HCT116 (cell line): Measurements from ENCODE around the gene CERS6. TPM values are rescaled to one million over a fixed set of nuclear protein-coding genes. Genes with fewer than 3 reads are reported as not detected.

Source experiments
- ATAC-seq: fragments of 200-7000 bp; cut with Tn5 transposase; 2 replicates; pipeline ENCODE4 v1.9.1; 2020; ENCODE audit warnings: mild to moderate bottlenecking, moderate library complexity
- BruUV-seq: library from RNA; stranded (reverse); fragments of 400-500 nt; replicated peaks from 2 replicates; lab custom pipeline; 2021; lab: Mats Ljungman, UMichigan
- CTCF ChIA-PET: fragments of 300-600 bp; sonication (Branson Sonifier 250); formaldehyde crosslinking; loops from one replicate; lab custom pipeline; 2021; ENCODE audit warnings: antibody characterized with exemption; lab: Charles Lee
- POLR2A ChIA-PET: fragments of 300-600, 350-600 bp; sonication (Branson Sonifier 250); formaldehyde crosslinking; loops from one replicate; lab custom pipeline; 2021; ENCODE audit warnings: antibody characterized with exemption; lab: Charles Lee
- RAD21 ChIA-PET, 2 experiments: fragments of 300-600 bp; sonication (Branson Sonifier 250); formaldehyde crosslinking; loops; one replicate each; lab custom pipeline; 2023; ENCODE audit warnings: low total read pairs in 2 of 2; ENCODE audit not compliant: uncharacterized antibody in 2 of 2, unreplicated experiment in 2 of 2, low non-redundant PET in 1 of 2; lab: Charles Lee
- DNase-seq: peaks from one replicate; pipeline ENCODE4 v3.0.0-alpha.2; 2010; ENCODE audit warnings: low read depth, low spot score
- H2AFZ ChIP-seq: fragments of 200-600 bp; shearing (Covaris generic), sonication (generic); 2 replicates; pipeline ENCODE4 v1.6.1; 2017; ENCODE audit warnings: low read depth, mixed run types, mixed read lengths, antibody characterized with exemption, low read length; ENCODE audit not compliant: poor library complexity, severe bottlenecking
- H3K27ac ChIP-seq: 2 replicates; pipeline ENCODE4 v1.5.1; 2012; ENCODE audit warnings: low read depth, low read length
- H3K27me3 ChIP-seq: fragments of 200-600 bp; sonication (generic); 2 replicates; pipeline ENCODE4 v1.6.1; 2016; ENCODE audit warnings: mixed run types, low read length, mixed read lengths; ENCODE audit not compliant: insufficient read depth
- H3K36me3 ChIP-seq, 2 experiments: fragments of 200-500 bp in 1 of 2; fragments of 200-600 bp in 1 of 2; sonication (Bioruptor generic) in 1 of 2; sonication (generic) in 1 of 2; 2 replicates each; pipeline versions ENCODE4 v1.5.1 to v1.6.1; 2014 to 2016; ENCODE audit warnings: low read length in 2 of 2, inconsistent platforms in 1 of 2, mixed read lengths in 1 of 2, mixed run types in 1 of 2; ENCODE audit not compliant: insufficient read depth in 2 of 2, control insufficient read depth in 1 of 2
- H3K4me1 ChIP-seq, 2 experiments: fragments of 200-600 bp in 1 of 2; sonication (generic) in 1 of 2; 2 replicates each; pipeline versions ENCODE4 v1.5.1 to v1.6.1; 2012 to 2017; ENCODE audit warnings: low read length in 2 of 2, inconsistent platforms in 1 of 2, mild to moderate bottlenecking in 1 of 2, mixed read lengths in 1 of 2, mixed run types in 1 of 2, moderate library complexity in 1 of 2; ENCODE audit not compliant: insufficient read depth in 2 of 2, control insufficient read depth in 1 of 2
- H3K4me2 ChIP-seq: fragments of 200-600 bp; sonication (generic); 2 replicates; pipeline ENCODE4 v1.6.1; 2017; ENCODE audit warnings: mixed run types, low read length, mixed read lengths
- H3K4me3 ChIP-seq, 2 experiments: fragments of 200-600 bp in 1 of 2; sonication (generic) in 1 of 2; replicated peaks in 1 of 2; 2 replicates each; pipeline ENCODE4 v1.5.1; 2011 to 2016; ENCODE audit warnings: low read length in 2 of 2, control low read depth in 1 of 2, low read depth in 1 of 2, mild to moderate bottlenecking in 1 of 2, mixed read lengths in 1 of 2, mixed run types in 1 of 2
- H3K79me2 ChIP-seq: fragments of 200-600 bp; sonication (generic); 2 replicates; pipeline ENCODE4 v1.6.1; 2017; ENCODE audit warnings: mild to moderate bottlenecking, mixed run types, low read length, moderate library complexity, mixed read lengths; ENCODE audit not compliant: insufficient read depth
- H3K9ac ChIP-seq: fragments of 200-600 bp; sonication (generic); 2 replicates; pipeline ENCODE4 v1.6.1; 2016; ENCODE audit warnings: low read length, mixed read lengths
- H3K9me2 ChIP-seq: fragments of 200-600 bp; sonication (generic), shearing (Covaris generic); 2 replicates; pipeline ENCODE4 v1.6.1; 2017; ENCODE audit warnings: mixed run types, mild to moderate bottlenecking, moderate library complexity; ENCODE audit not compliant: insufficient read depth
- H3K9me3 ChIP-seq, 2 experiments: fragments of 200-500 bp in 1 of 2; fragments of 200-600 bp in 1 of 2; sonication (Bioruptor generic) in 1 of 2; sonication (generic) in 1 of 2; 2 replicates each; pipeline ENCODE4 v1.6.1; 2014 to 2017; ENCODE audit warnings: low read length in 2 of 2, mixed read lengths in 2 of 2, inconsistent platforms in 1 of 2, low read depth in 1 of 2, mild to moderate bottlenecking in 1 of 2, mixed run types in 1 of 2, moderate library complexity in 1 of 2; ENCODE audit not compliant: control insufficient read depth in 1 of 2, insufficient read depth in 1 of 2
- H4K20me1 ChIP-seq: fragments of 200-600 bp; sonication (generic), shearing (Covaris generic); 2 replicates; pipeline ENCODE4 v1.6.1; 2017; ENCODE audit warnings: mixed run types, mild to moderate bottlenecking, moderate library complexity; ENCODE audit not compliant: insufficient read depth
- FOSL1 ChIP-seq: IDR thresholded peaks from 2 replicates; pipeline ENCODE4 v1.6.1; 2012; ENCODE audit warnings: low read depth
- POLR2AphosphoS5 ChIP-seq: IDR thresholded peaks from 2 replicates; pipeline ENCODE4 v1.6.1; 2011; ENCODE audit warnings: mild to moderate bottlenecking, low read depth, low read length, moderate library complexity
- ZFX ChIP-seq: fragments of 450-650 bp; IDR thresholded peaks from 2 replicates; pipeline ENCODE4 v1.6.1; 2017
- intact Hi-C: fragments of 100-400 bp; cut with micrococcal nuclease; formaldehyde crosslinking; loops from 2 replicates; pipeline ENCODE4 v1.10.0; 2022
- total RNA-seq: library from RNA; stranded (reverse); gene quantifications from one replicate; pipeline ENCODE4 v1.2.1, GENCODE V29; 2021; ENCODE audit not compliant: unreplicated experiment
- TF ChIP-seq, protein P1 (sequence below): IDR thresholded peaks from 2 replicates; pipeline ENCODE4 v1.6.1; 2011; ENCODE audit warnings: mild to moderate bottlenecking, low read length, moderate library complexity; ENCODE audit not compliant: insufficient replicate concordance; ENCODE audit errors: extremely low read depth
- TF ChIP-seq, protein P2 (sequence below), 3 experiments: fragments of 200-600 bp in 1 of 3; sonication (generic) in 1 of 3; IDR thresholded peaks in 2 of 3; conservative IDR thresholded peaks in 1 of 3; 2 replicates each; pipeline ENCODE4 v1.5.1; 2012 to 2017; ENCODE audit warnings: low read depth in 2 of 3, low read length in 2 of 3, antibody characterized with exemption in 1 of 3, borderline replicate concordance in 1 of 3, control low read depth in 1 of 3, mild to moderate bottlenecking in 1 of 3, mixed read lengths in 1 of 3, mixed run types in 1 of 3, moderate library complexity in 1 of 3; ENCODE audit not compliant: insufficient read depth in 1 of 3

CERS6 gene
- total RNA-seq, 1 experiment from 2014 or later = 37.0 TPM

DNA sequence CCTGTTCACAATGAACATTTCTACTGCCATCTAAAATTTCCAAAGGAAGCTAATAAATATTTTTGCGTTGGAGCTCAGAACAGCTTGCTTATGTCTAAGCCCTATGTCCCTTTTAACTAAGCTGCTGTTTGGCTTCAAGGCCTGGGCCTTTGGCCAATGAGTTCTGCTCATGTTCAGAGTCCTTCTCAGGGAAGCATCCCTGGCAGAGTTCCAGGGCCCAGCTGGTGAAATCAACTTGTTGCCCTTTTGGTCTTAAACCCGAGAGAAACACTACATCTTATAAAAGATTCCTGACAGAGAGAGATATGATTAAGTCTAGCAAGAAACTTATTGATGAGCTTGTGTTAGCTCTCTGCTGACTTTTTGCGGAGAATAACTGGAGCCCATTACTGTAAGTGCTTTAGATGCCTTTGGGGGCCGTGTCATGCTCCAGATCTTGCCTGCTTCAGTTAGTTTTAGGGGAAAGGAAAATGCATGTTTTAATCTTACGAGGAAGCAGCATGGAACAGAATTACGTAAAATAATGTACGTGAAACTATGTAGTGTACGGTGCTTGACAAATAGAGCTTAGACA is 243.9 kb downstream of the CERS6 start:
- no peaks in the 10 kb centered on the region for H3K4me1 ChIP-seq
- TF ChIP-seq, protein P1, sequence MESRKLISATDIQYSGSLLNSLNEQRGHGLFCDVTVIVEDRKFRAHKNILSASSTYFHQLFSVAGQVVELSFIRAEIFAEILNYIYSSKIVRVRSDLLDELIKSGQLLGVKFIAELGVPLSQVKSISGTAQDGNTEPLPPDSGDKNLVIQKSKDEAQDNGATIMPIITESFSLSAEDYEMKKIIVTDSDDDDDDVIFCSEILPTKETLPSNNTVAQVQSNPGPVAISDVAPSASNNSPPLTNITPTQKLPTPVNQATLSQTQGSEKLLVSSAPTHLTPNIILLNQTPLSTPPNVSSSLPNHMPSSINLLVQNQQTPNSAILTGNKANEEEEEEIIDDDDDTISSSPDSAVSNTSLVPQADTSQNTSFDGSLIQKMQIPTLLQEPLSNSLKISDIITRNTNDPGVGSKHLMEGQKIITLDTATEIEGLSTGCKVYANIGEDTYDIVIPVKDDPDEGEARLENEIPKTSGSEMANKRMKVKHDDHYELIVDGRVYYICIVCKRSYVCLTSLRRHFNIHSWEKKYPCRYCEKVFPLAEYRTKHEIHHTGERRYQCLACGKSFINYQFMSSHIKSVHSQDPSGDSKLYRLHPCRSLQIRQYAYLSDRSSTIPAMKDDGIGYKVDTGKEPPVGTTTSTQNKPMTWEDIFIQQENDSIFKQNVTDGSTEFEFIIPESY = no peak
- TF ChIP-seq POLR2AphosphoS5 = no peak
- TF ChIP-seq, protein P2, sequence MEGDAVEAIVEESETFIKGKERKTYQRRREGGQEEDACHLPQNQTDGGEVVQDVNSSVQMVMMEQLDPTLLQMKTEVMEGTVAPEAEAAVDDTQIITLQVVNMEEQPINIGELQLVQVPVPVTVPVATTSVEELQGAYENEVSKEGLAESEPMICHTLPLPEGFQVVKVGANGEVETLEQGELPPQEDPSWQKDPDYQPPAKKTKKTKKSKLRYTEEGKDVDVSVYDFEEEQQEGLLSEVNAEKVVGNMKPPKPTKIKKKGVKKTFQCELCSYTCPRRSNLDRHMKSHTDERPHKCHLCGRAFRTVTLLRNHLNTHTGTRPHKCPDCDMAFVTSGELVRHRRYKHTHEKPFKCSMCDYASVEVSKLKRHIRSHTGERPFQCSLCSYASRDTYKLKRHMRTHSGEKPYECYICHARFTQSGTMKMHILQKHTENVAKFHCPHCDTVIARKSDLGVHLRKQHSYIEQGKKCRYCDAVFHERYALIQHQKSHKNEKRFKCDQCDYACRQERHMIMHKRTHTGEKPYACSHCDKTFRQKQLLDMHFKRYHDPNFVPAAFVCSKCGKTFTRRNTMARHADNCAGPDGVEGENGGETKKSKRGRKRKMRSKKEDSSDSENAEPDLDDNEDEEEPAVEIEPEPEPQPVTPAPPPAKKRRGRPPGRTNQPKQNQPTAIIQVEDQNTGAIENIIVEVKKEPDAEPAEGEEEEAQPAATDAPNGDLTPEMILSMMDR (IDR thresholded peaks at IDR 0.05 in 2 of 3, conservative IDR thresholded peaks at IDR 0.05 in 1 of 3; ENCODE audit: borderline replicate concordance in 1 of 3, insufficient read depth in 1 of 3, low read depth in 2 of 3, low read length in 2 of 3) = no peak
- no peak for TF ChIP-seq ZFX
- TF ChIP-seq FOSL1 = no peak
- no peak overlapping the region for H3K4me2 ChIP-seq
- no peaks in the 10 kb centered on the region for H3K9me3 ChIP-seq
- DNase-seq (no peak), ATAC-seq (no peak)
- RAD21 ChIA-PET = no interaction called here
- H3K9me2 ChIP-seq = no peaks in the 10 kb centered on the region
- no peak overlapping the region for H2AFZ ChIP-seq
- H3K79me2 ChIP-seq = no peaks in the 10 kb centered on the region
- CTCF ChIA-PET = no interaction called here
- H4K20me1 ChIP-seq = no peaks in the 10 kb centered on the region
- no TSS peak for BruUV-seq
- H3K27me3 ChIP-seq = no peaks in the 10 kb centered on the region
- H3K27ac ChIP-seq = no peak overlapping the region
- no peak overlapping the region for H3K9ac ChIP-seq
- POLR2A ChIA-PET = no interaction called here
- no peak overlapping the region for H3K4me3 ChIP-seq
- intact Hi-C loops = loop anchor here (10.0 kb wide), 1 partner anchor 225 kb away; no protein-coding TSS in a partner anchor
- no peaks in the 10 kb centered on the region for H3K36me3 ChIP-seq
